ENCODE measurements around the gene TJAP1.

GRCh38 chr6:43509142-43509983 is 32.0 kb downstream of the TJAP1 start:
- TF ChIP-seq, protein P1, sequence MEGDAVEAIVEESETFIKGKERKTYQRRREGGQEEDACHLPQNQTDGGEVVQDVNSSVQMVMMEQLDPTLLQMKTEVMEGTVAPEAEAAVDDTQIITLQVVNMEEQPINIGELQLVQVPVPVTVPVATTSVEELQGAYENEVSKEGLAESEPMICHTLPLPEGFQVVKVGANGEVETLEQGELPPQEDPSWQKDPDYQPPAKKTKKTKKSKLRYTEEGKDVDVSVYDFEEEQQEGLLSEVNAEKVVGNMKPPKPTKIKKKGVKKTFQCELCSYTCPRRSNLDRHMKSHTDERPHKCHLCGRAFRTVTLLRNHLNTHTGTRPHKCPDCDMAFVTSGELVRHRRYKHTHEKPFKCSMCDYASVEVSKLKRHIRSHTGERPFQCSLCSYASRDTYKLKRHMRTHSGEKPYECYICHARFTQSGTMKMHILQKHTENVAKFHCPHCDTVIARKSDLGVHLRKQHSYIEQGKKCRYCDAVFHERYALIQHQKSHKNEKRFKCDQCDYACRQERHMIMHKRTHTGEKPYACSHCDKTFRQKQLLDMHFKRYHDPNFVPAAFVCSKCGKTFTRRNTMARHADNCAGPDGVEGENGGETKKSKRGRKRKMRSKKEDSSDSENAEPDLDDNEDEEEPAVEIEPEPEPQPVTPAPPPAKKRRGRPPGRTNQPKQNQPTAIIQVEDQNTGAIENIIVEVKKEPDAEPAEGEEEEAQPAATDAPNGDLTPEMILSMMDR (conservative IDR thresholded peaks at IDR 0.05) = no peak
- TF ChIP-seq EZH2 (IDR thresholded peaks at IDR 0.05; ENCODE audit: low read depth) = no peak
